Measurements from ENCODE around the gene HNRNPR. TPM values are rescaled to one million over a fixed set of nuclear protein-coding genes. Genes with fewer than 3 reads are reported as not detected.
"Not testable (repeated sequence)": the region's sequence is repeated elsewhere in the genome, so short reads cannot be mapped to it uniquely, and the experiment has no call there.

Gene HNRNPR
- total RNA-seq, 1 experiment from 2014 or later = 141 TPM

DNA sequence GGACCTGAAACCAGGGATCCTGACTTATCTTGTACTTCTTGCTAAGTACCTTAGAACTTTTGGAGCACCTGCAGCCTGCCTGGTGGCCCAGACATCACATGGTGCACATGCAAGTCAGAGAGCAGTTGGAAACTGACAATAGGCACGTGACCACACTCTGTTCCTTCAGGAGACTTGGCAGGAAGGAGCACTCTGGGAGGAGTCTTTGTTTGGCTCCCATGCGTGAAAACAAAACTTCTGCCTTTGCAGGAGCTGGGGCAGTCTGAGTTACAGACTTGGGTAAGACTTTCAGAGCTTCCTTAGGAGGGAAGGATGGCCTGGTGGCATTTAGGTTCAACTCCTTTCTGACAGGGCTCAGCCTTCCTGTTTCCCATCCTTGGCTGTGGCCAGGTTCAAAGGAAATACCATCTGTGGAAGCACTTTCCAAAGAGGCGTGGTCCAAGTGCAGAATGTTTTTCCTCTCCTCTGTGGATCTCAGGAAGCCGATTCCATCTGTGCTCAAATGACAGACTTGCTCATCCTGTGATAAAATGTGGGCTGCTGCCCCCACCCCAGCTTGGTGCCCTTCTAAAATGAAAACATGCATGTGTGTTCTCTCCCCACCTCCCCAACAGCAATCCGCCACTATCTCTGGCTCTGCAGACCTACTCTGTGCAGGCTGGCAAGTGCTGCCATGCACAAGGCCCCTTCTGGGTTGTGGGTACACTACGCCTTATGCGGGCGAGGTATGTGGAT, 39.7 kb upstream of the HNRNPR start:
- H3K9me3 ChIP-seq (ENCODE audit: low read length) = no peaks in the 10 kb centered on the region
- no peaks in the 10 kb centered on the region for H3K79me2 ChIP-seq (ENCODE audit: low read length)
- ChIA-PET POLR2A (ENCODE audit: unreplicated experiment) (no interaction called here), CTCF (no interaction called here)
- BruUV-seq (replicated peaks) = no TSS peak
- H3F3A ChIP-seq (ENCODE audit: low read length, unreplicated experiment) = no peaks in the 10 kb centered on the region
- no peak for TF ChIP-seq EZH2 (IDR thresholded peaks at IDR 0.05; ENCODE audit: low read length, unreplicated experiment)
- TF ChIP-seq, protein P1, sequence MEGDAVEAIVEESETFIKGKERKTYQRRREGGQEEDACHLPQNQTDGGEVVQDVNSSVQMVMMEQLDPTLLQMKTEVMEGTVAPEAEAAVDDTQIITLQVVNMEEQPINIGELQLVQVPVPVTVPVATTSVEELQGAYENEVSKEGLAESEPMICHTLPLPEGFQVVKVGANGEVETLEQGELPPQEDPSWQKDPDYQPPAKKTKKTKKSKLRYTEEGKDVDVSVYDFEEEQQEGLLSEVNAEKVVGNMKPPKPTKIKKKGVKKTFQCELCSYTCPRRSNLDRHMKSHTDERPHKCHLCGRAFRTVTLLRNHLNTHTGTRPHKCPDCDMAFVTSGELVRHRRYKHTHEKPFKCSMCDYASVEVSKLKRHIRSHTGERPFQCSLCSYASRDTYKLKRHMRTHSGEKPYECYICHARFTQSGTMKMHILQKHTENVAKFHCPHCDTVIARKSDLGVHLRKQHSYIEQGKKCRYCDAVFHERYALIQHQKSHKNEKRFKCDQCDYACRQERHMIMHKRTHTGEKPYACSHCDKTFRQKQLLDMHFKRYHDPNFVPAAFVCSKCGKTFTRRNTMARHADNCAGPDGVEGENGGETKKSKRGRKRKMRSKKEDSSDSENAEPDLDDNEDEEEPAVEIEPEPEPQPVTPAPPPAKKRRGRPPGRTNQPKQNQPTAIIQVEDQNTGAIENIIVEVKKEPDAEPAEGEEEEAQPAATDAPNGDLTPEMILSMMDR (conservative IDR thresholded peaks at IDR 0.05; ENCODE audit: low read depth, low read length) = no peak
- no peak for TF ChIP-seq EZH2phosphoT487 (IDR thresholded peaks at IDR 0.05; ENCODE audit: borderline replicate concordance, low read length)
- no peaks in the 10 kb centered on the region for H3K27me3 ChIP-seq (ENCODE audit: low read length)
- H3K9ac ChIP-seq (ENCODE audit: low read length) = no peak overlapping the region
- no peak overlapping the region for H2AFZ ChIP-seq (ENCODE audit: low read length)
- H3K36me3 ChIP-seq (ENCODE audit: low read depth, low read length) = no peaks in the 10 kb centered on the region
- H3K9me2 ChIP-seq (replicated peaks; ENCODE audit: low read length) = no peaks in the 10 kb centered on the region
- no peak overlapping the region for H3K27ac ChIP-seq (ENCODE audit: low read length)
- no peak overlapping the region for H3K4me3 ChIP-seq (ENCODE audit: low read length)
- DNase-seq (no peak), ATAC-seq (no peak)
- peaks cover 20% of the 10 kb centered on the region for H3K4me1 ChIP-seq (ENCODE audit: insufficient read depth, low read length)
- intact Hi-C loops (cut with micrococcal nuclease) = no loop called here
- H4K20me1 ChIP-seq (ENCODE audit: low read length) = no peaks in the 10 kb centered on the region
- H3K4me2 ChIP-seq (ENCODE audit: low read length) = no peak overlapping the region

DNA sequence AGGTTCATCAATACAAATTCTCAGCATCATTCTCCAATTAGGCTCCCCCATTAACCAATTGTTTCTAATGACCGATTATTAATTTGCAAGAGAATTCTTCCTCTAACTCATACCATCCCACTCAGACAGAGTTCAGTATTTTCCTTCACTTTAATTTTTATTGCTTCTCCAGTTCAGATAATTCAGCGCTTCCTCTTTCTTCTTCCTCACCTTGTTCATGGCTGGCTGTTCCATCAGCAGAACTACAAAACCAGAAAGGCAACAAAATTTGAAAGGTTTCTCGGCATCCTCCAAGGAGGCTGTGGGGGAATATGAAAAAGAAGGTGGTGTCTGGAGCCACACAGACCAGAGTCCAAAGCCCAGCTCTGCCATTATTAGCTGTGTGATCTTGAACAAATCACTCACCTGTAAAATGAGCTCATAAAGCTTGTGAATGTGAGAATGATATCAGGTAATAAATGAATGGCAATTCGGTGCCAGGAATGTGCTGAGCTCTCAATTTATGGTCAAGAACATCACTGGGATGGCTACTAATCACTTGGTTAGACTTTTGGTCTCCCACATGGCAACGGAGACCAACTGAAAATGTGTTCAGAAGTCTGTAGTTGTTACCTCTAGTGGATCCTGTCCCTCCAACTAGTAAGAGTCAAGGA, 37.3 kb upstream of the HNRNPR start:
- no peak for TF ChIP-seq EZH2 (IDR thresholded peaks at IDR 0.05; ENCODE audit: low read length, unreplicated experiment)
- TF ChIP-seq EZH2phosphoT487 (IDR thresholded peaks at IDR 0.05; ENCODE audit: borderline replicate concordance, low read length) = no peak
- TF ChIP-seq, protein P1 (conservative IDR thresholded peaks at IDR 0.05; ENCODE audit: low read depth, low read length) = no peak
- no peak for DNase-seq
- H3K27me3 ChIP-seq (ENCODE audit: low read length) = no peaks in the 10 kb centered on the region
- H3K4me1 ChIP-seq (ENCODE audit: insufficient read depth, low read length) = peaks cover 30% of the 10 kb centered on the region
- intact Hi-C loops (cut with micrococcal nuclease) = no loop called here
- no TSS peak for BruUV-seq (replicated peaks)
- no peak overlapping the region for H3K9ac ChIP-seq (ENCODE audit: low read length)
- no peaks in the 10 kb centered on the region for H3F3A ChIP-seq (ENCODE audit: low read length, unreplicated experiment)
- POLR2A ChIA-PET (ENCODE audit: unreplicated experiment) = interaction anchor here (0.6 kb wide), 1 partner anchor 12 kb away, joined by 5 read pairs; the partner anchor contains the start of gene ZNF436
- H3K9me2 ChIP-seq (replicated peaks; ENCODE audit: low read length) = no peaks in the 10 kb centered on the region
- H3K9me3 ChIP-seq (ENCODE audit: low read length) = no peaks in the 10 kb centered on the region
- CTCF ChIA-PET = no interaction called here
- H3K36me3 ChIP-seq (ENCODE audit: low read depth, low read length) = no peaks in the 10 kb centered on the region
- H4K20me1 ChIP-seq (ENCODE audit: low read length) = no peaks in the 10 kb centered on the region
- no peak overlapping the region for H3K4me3 ChIP-seq (ENCODE audit: low read length)
- no peak overlapping the region for H2AFZ ChIP-seq (ENCODE audit: low read length)
- H3K79me2 ChIP-seq (ENCODE audit: low read length) = no peaks in the 10 kb centered on the region
- ATAC-seq = no peak
- H3K27ac ChIP-seq (ENCODE audit: low read length) = no peak overlapping the region
- H3K4me2 ChIP-seq (ENCODE audit: low read length) = no peak overlapping the region

DNA sequence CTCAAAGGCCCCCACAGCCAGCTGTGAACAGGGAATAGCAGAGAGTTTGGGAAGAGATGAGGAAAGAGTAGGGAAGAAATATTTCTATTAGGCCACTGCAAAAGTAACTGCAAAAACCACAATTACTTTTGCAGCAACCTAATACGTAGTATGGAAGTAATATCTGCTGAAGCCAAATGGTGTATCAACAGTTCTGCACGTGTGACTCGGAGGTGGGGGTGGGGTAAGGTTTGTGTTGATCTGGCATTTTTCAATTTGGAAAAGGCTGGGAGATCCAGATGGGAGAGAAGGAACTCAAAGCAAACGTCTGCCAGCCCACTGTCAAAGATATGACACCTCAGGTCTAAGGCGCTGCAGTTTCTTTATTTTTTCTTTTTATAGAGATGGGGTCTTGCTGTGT, 36.6 kb upstream of the HNRNPR start:
- H3K36me3 ChIP-seq (ENCODE audit: low read depth, low read length) = no peaks in the 10 kb centered on the region
- H2AFZ ChIP-seq (ENCODE audit: low read length) = no peak overlapping the region
- no peak overlapping the region for H3K27ac ChIP-seq (ENCODE audit: low read length)
- no peak overlapping the region for H3K4me3 ChIP-seq (ENCODE audit: low read length)
- ATAC-seq = no peak
- H3F3A ChIP-seq (ENCODE audit: low read length, unreplicated experiment) = no peaks in the 10 kb centered on the region
- H3K9ac ChIP-seq (ENCODE audit: low read length) = no peak overlapping the region
- no peaks in the 10 kb centered on the region for H3K9me2 ChIP-seq (replicated peaks; ENCODE audit: low read length)
- TF ChIP-seq EZH2phosphoT487 (IDR thresholded peaks at IDR 0.05; ENCODE audit: borderline replicate concordance, low read length) (no peak), EZH2 (IDR thresholded peaks at IDR 0.05; ENCODE audit: low read length, unreplicated experiment) (no peak)
- TF ChIP-seq, protein P1 (conservative IDR thresholded peaks at IDR 0.05; ENCODE audit: low read depth, low read length) = no peak
- intact Hi-C loops (cut with micrococcal nuclease) = no loop called here
- no peaks in the 10 kb centered on the region for H3K27me3 ChIP-seq (ENCODE audit: low read length)
- POLR2A ChIA-PET (ENCODE audit: unreplicated experiment) = no interaction called here
- H3K4me1 ChIP-seq (ENCODE audit: insufficient read depth, low read length) = peaks cover 30% of the 10 kb centered on the region
- no peaks in the 10 kb centered on the region for H3K9me3 ChIP-seq (ENCODE audit: low read length)
- no TSS peak for BruUV-seq (replicated peaks)
- CTCF ChIA-PET = no interaction called here
- no peaks in the 10 kb centered on the region for H4K20me1 ChIP-seq (ENCODE audit: low read length)
- no peaks in the 10 kb centered on the region for H3K79me2 ChIP-seq (ENCODE audit: low read length)
- H3K4me2 ChIP-seq (ENCODE audit: low read length) = no peak overlapping the region
- DNase-seq = no peak

DNA sequence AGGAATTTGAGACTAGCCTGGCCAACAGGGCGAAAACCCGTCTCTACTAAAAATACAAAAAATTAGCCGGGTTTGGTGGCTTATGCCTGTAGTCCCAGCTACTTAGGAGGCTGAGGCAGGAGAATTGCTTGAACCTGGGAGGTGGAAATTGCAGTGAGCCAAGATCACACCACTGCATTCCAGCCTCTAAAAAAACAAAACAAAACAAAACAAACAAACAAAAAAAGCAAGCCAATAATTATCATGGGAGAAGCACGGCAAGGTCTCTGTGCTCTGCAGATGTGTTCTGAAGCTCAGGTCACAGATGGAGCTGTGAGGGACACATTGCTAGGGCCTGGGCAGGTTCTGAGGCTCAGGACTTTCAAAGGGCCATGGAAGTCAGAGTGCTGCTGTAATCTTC, 36.2 kb upstream of the HNRNPR start:
- H3K4me2 ChIP-seq (ENCODE audit: low read length); H3K9me3 ChIP-seq (ENCODE audit: low read length); H2AFZ ChIP-seq (ENCODE audit: low read length); ATAC-seq; H4K20me1 ChIP-seq (ENCODE audit: low read length); intact Hi-C loops (cut with micrococcal nuclease); H3K36me3 ChIP-seq (ENCODE audit: low read depth, low read length); H3K27ac ChIP-seq (ENCODE audit: low read length); POLR2A ChIA-PET (ENCODE audit: unreplicated experiment); H3F3A ChIP-seq (ENCODE audit: low read length, unreplicated experiment); H3K79me2 ChIP-seq (ENCODE audit: low read length); DNase-seq; H3K27me3 ChIP-seq (ENCODE audit: low read length); CTCF ChIA-PET; H3K9ac ChIP-seq (ENCODE audit: low read length); H3K4me3 ChIP-seq (ENCODE audit: low read length); H3K9me2 ChIP-seq (replicated peaks; ENCODE audit: low read length); BruUV-seq (replicated peaks): not testable (repeated sequence)
- peaks cover 27% of the 10 kb centered on the region for H3K4me1 ChIP-seq (ENCODE audit: insufficient read depth, low read length)

Measured in PC-3 (cell line).